SK-N-SH treated with all-trans-retinoic acid at 6 μM for 48 hours (cell line): ENCODE measurements around the gene PARVB.

ENCODE experiments used
- PATZ1 ChIP-seq: fragments of 250-450 bp; sonication (Bioruptor Pico); IDR thresholded peaks from 2 replicates; pipeline ENCODE4 v1.8.0; 2020; ENCODE audit warnings: mild to moderate bottlenecking, moderate library complexity, borderline replicate concordance
- RARB ChIP-seq: fragments of 250-450 bp; sonication (Bioruptor Pico); IDR thresholded peaks from 2 replicates; pipeline ENCODE4 v1.8.0; 2021; ENCODE audit warnings: mild to moderate bottlenecking, moderate library complexity
- ZFP3 ChIP-seq: fragments of 250-450 bp; sonication (Bioruptor Pico); IDR thresholded peaks from 2 replicates; pipeline ENCODE4 v1.5.0; 2020; ENCODE audit warnings: mild to moderate bottlenecking, moderate library complexity
- ZNF70 ChIP-seq: fragments of 450-650 bp; formaldehyde crosslinking; IDR thresholded peaks from 2 replicates; pipeline ENCODE4 v1.5.0; 2020; ENCODE audit warnings: mild to moderate bottlenecking, moderate library complexity
- TF ChIP-seq, protein P1 (sequence below): fragments of 250-450 bp; sonication (Bioruptor Pico); IDR thresholded peaks from 2 replicates; pipeline ENCODE4 v1.5.1; 2020; ENCODE audit warnings: low read depth, mild to moderate bottlenecking, moderate library complexity

GRCh38 chr22:43991316-43992020 is 32.6 kb upstream of the PARVB start:
- TF ChIP-seq ZNF70 (CRISPR knock-in tag): no peak
- no peak for TF ChIP-seq ZFP3
- no peak for TF ChIP-seq RARB (CRISPR knock-in tag)
- no peak for TF ChIP-seq PATZ1 (CRISPR knock-in tag)
- TF ChIP-seq, protein P1, sequence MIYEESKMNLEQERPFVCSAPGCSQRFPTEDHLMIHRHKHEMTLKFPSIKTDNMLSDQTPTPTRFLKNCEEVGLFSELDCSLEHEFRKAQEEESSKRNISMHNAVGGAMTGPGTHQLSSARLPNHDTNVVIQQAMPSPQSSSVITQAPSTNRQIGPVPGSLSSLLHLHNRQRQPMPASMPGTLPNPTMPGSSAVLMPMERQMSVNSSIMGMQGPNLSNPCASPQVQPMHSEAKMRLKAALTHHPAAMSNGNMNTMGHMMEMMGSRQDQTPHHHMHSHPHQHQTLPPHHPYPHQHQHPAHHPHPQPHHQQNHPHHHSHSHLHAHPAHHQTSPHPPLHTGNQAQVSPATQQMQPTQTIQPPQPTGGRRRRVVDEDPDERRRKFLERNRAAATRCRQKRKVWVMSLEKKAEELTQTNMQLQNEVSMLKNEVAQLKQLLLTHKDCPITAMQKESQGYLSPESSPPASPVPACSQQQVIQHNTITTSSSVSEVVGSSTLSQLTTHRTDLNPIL (CRISPR knock-in tag): no peak
